GM23338 (cell line): ENCODE results near the gene GLRX. TPM values are rescaled to one million over a fixed set of nuclear protein-coding genes. Genes with fewer than 3 reads are reported as not detected.

Source experiments
- ATAC-seq: fragments of 200-7000 bp; cut with Tn5 transposase; 3 replicates; pipeline ENCODE4 v1.9.1; 2020
- DNase-seq: peaks from one replicate; pipeline ENCODE4 v3.0.0-alpha.2; 2015; ENCODE audit warnings: low spot score
- H2AFZ ChIP-seq: fragments of 200-600 bp; sonication (generic); 2 replicates; pipeline ENCODE4 v1.8.0; 2016; ENCODE audit warnings: antibody characterized with exemption, mild to moderate bottlenecking, moderate library complexity
- H3F3A ChIP-seq: fragments of 200-600 bp; sonication (generic); replicated peaks from 2 replicates; pipeline ENCODE4 v1.8.0; 2017; ENCODE audit warnings: antibody characterized with exemption, mixed run types, low read depth
- H3K27ac ChIP-seq: fragments of 200-600 bp; sonication (generic); 2 replicates; pipeline ENCODE4 v1.6.1; 2016; ENCODE audit warnings: low read depth
- H3K27me3 ChIP-seq: fragments of 200-600 bp; sonication (generic); 2 replicates; pipeline ENCODE4 v1.8.0; 2016; ENCODE audit warnings: mild to moderate bottlenecking, mixed run types, moderate library complexity; ENCODE audit not compliant: insufficient read depth
- H3K36me3 ChIP-seq: fragments of 200-600 bp; sonication (generic); 2 replicates; pipeline ENCODE4 v1.8.0; 2016; ENCODE audit warnings: mild to moderate bottlenecking; ENCODE audit not compliant: insufficient read depth
- H3K4me1 ChIP-seq: fragments of 200-600 bp; sonication (generic); 2 replicates; pipeline ENCODE4 v1.8.0; 2016; ENCODE audit warnings: mild to moderate bottlenecking, moderate library complexity; ENCODE audit not compliant: insufficient read depth
- H3K4me2 ChIP-seq: fragments of 200-600 bp; sonication (generic); 2 replicates; pipeline ENCODE4 v1.7.1; 2017; ENCODE audit warnings: mixed run types
- H3K4me3 ChIP-seq: fragments of 200-600 bp; sonication (generic); 2 replicates; pipeline ENCODE4 v1.6.1; 2016; ENCODE audit warnings: mixed run types
- H3K79me2 ChIP-seq: fragments of 200-600 bp; sonication (generic); replicated peaks from 2 replicates; pipeline ENCODE4 v1.8.0; 2017; ENCODE audit warnings: mild to moderate bottlenecking; ENCODE audit not compliant: insufficient read depth
- H3K9me2 ChIP-seq: fragments of 200-600 bp; sonication (generic); 2 replicates; pipeline ENCODE4 v1.8.0; 2017; ENCODE audit not compliant: insufficient read depth
- H4K20me1 ChIP-seq: fragments of 200-600 bp; sonication (generic); replicated peaks from 2 replicates; pipeline ENCODE4 v1.8.0; 2017; ENCODE audit warnings: mild to moderate bottlenecking; ENCODE audit not compliant: insufficient read depth
- H3K27ac Mint-ChIP-seq: 2 replicates; pipeline ENCODE4 v1.8.0; 2020; ENCODE audit warnings: inconsistent platforms, mild to moderate bottlenecking, moderate library complexity, mixed read lengths
- H3K27me3 Mint-ChIP-seq: 3 replicates; pipeline ENCODE4 v1.8.0; 2022; ENCODE audit warnings: low read depth, mild to moderate bottlenecking, moderate library complexity, mixed read lengths, inconsistent platforms; ENCODE audit not compliant: insufficient read depth, poor library complexity
- H3K36me3 Mint-ChIP-seq: 3 replicates; pipeline ENCODE4 v1.8.0; 2021; ENCODE audit warnings: low read depth, mild to moderate bottlenecking, inconsistent platforms, moderate library complexity, mixed read lengths
- H3K4me1 Mint-ChIP-seq: 3 replicates; pipeline ENCODE4 v1.8.0; 2020; ENCODE audit warnings: mild to moderate bottlenecking, inconsistent platforms, mixed read lengths
- H3K4me3 Mint-ChIP-seq: 3 replicates; pipeline ENCODE4 v1.8.0; 2021; ENCODE audit warnings: moderate library complexity, mild to moderate bottlenecking, inconsistent platforms, mixed read lengths
- H3K9me3 Mint-ChIP-seq: 3 replicates; pipeline ENCODE4 v1.8.0; 2020; ENCODE audit warnings: moderate library complexity, mild to moderate bottlenecking, inconsistent platforms, mixed read lengths
- CREB1 ChIP-seq: fragments of 250-450 bp; sonication (Bioruptor Pico); IDR thresholded peaks from 2 replicates; pipeline ENCODE4 v1.5.0; 2020; ENCODE audit warnings: low read depth, mild to moderate bottlenecking, moderate library complexity
- EZH2 ChIP-seq: fragments of 200-600 bp; sonication (generic); IDR thresholded peaks from one replicate; pipeline ENCODE4 v1.8.0; 2017; ENCODE audit warnings: antibody characterized with exemption, mild to moderate bottlenecking, low read depth; ENCODE audit not compliant: unreplicated experiment
- EZH2phosphoT487 ChIP-seq: fragments of 200-600 bp; sonication (generic); IDR thresholded peaks from one replicate; pipeline ENCODE4 v1.8.1; 2018; ENCODE audit warnings: antibody characterized with exemption; ENCODE audit not compliant: unreplicated experiment
- JUNB ChIP-seq: IDR thresholded peaks from one replicate; pipeline ENCODE4 v1.6.1; 2016; ENCODE audit warnings: antibody characterized with exemption; ENCODE audit not compliant: unreplicated experiment
- NANOG ChIP-seq: IDR thresholded peaks from 2 replicates; pipeline ENCODE4 v1.6.1; 2016; ENCODE audit warnings: antibody characterized with exemption, borderline replicate concordance
- POLR2AphosphoS5 ChIP-seq: IDR thresholded peaks from 2 replicates; pipeline ENCODE4 v1.6.1; 2016; ENCODE audit warnings: antibody characterized with exemption, low read depth
- STAT1 ChIP-seq: IDR thresholded peaks from one replicate; pipeline ENCODE4 v1.6.1; 2016; ENCODE audit warnings: antibody characterized with exemption; ENCODE audit not compliant: unreplicated experiment
- ZNF114 ChIP-seq: fragments of 250-450 bp; sonication (Bioruptor Pico); IDR thresholded peaks from 2 replicates; pipeline ENCODE4 v1.5.0; 2020; ENCODE audit warnings: mild to moderate bottlenecking, moderate library complexity
- ZNF331 ChIP-seq: fragments of 250-450 bp; sonication (Bioruptor Pico); IDR thresholded peaks from 2 replicates; pipeline ENCODE4 v1.5.0; 2020; ENCODE audit warnings: low read depth, mild to moderate bottlenecking, moderate library complexity
- polyA plus RNA-seq: library from polyadenylated mRNA; unstranded; fragments of >200 nt; fragmentation: Nextera tagmentation; extraction: Ambion mirVana; gene quantifications from 2 replicates; pipeline ENCODE4 v1.2.1, GENCODE V29; 2016
- total RNA-seq: library from RNA; depleted of rRNA; stranded (reverse); fragments of >200 nt; shearing (Covaris generic); gene quantifications from 2 replicates; pipeline ENCODE4 v1.2.3, GENCODE V29; 2014
- TF ChIP-seq, protein P1 (sequence below): fragments of 250-450 bp; sonication (Bioruptor Pico); IDR thresholded peaks from 2 replicates; pipeline ENCODE4 v1.5.0; 2020; ENCODE audit warnings: mild to moderate bottlenecking, moderate library complexity
- TF ChIP-seq, protein P2 (sequence below): IDR thresholded peaks from one replicate; pipeline ENCODE4 v1.6.1; 2018; ENCODE audit warnings: antibody characterized with exemption; ENCODE audit not compliant: unreplicated experiment
- TF ChIP-seq, protein P3 (sequence below), 2 experiments: fragments of 200-600 bp in 1 of 2; sonication (generic) in 1 of 2; conservative IDR thresholded peaks; 2 replicates each; pipeline versions ENCODE4 v1.5.1 to v1.6.1; 2016 to 2017; ENCODE audit warnings: antibody characterized with exemption in 2 of 2, low read depth in 2 of 2, mild to moderate bottlenecking in 2 of 2, moderate library complexity in 1 of 2
- TF ChIP-seq, protein P4 (sequence below): IDR thresholded peaks from 2 replicates; pipeline ENCODE4 v1.6.1; 2016; ENCODE audit warnings: antibody characterized with exemption

The GLRX gene
- total and polyA plus RNA-seq, 2 experiments from 2014 or later, result 9.5 to 42.2 TPM

DNA sequence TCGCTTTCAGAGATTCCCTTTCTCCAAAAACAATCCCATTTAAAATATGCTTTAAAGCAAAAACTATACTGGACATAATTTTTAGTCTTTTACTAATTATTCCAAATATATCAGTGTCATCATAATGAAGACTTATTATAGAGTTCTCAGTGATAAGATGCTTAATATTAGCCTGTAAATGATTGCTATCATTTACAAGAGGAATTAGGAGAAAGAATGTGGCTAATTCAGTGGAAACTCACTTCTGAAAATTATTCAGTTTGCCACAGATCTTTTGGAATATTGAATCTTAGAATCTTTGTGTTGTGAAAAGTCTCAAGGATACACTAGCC is 24.7 kb upstream of the GLRX start:
- DNase-seq, result no peak
- Histone ChIP-seq H3K4me2 (no peak overlapping the region), H3K4me3 (no peak overlapping the region), H3K27me3 (no peaks in the 10 kb centered on the region), H3K4me1 (no peaks in the 10 kb centered on the region), H3K9me2 (no peaks in the 10 kb centered on the region), H2AFZ (no peak overlapping the region), H3K79me2 (no peaks in the 10 kb centered on the region), H3F3A (no peaks in the 10 kb centered on the region), H4K20me1 (no peaks in the 10 kb centered on the region), H3K36me3 (no peaks in the 10 kb centered on the region), H3K27ac (no peak overlapping the region)
- no peak for TF ChIP-seq JUNB
- no peak for TF ChIP-seq NANOG
- TF ChIP-seq ZNF331 (CRISPR knock-in tag), result no peak
- TF ChIP-seq EZH2, result no peak
- no peak for TF ChIP-seq STAT1
- no peak for TF ChIP-seq EZH2phosphoT487
- TF ChIP-seq ZNF114 (CRISPR knock-in tag), result no peak
- TF ChIP-seq, protein P1, sequence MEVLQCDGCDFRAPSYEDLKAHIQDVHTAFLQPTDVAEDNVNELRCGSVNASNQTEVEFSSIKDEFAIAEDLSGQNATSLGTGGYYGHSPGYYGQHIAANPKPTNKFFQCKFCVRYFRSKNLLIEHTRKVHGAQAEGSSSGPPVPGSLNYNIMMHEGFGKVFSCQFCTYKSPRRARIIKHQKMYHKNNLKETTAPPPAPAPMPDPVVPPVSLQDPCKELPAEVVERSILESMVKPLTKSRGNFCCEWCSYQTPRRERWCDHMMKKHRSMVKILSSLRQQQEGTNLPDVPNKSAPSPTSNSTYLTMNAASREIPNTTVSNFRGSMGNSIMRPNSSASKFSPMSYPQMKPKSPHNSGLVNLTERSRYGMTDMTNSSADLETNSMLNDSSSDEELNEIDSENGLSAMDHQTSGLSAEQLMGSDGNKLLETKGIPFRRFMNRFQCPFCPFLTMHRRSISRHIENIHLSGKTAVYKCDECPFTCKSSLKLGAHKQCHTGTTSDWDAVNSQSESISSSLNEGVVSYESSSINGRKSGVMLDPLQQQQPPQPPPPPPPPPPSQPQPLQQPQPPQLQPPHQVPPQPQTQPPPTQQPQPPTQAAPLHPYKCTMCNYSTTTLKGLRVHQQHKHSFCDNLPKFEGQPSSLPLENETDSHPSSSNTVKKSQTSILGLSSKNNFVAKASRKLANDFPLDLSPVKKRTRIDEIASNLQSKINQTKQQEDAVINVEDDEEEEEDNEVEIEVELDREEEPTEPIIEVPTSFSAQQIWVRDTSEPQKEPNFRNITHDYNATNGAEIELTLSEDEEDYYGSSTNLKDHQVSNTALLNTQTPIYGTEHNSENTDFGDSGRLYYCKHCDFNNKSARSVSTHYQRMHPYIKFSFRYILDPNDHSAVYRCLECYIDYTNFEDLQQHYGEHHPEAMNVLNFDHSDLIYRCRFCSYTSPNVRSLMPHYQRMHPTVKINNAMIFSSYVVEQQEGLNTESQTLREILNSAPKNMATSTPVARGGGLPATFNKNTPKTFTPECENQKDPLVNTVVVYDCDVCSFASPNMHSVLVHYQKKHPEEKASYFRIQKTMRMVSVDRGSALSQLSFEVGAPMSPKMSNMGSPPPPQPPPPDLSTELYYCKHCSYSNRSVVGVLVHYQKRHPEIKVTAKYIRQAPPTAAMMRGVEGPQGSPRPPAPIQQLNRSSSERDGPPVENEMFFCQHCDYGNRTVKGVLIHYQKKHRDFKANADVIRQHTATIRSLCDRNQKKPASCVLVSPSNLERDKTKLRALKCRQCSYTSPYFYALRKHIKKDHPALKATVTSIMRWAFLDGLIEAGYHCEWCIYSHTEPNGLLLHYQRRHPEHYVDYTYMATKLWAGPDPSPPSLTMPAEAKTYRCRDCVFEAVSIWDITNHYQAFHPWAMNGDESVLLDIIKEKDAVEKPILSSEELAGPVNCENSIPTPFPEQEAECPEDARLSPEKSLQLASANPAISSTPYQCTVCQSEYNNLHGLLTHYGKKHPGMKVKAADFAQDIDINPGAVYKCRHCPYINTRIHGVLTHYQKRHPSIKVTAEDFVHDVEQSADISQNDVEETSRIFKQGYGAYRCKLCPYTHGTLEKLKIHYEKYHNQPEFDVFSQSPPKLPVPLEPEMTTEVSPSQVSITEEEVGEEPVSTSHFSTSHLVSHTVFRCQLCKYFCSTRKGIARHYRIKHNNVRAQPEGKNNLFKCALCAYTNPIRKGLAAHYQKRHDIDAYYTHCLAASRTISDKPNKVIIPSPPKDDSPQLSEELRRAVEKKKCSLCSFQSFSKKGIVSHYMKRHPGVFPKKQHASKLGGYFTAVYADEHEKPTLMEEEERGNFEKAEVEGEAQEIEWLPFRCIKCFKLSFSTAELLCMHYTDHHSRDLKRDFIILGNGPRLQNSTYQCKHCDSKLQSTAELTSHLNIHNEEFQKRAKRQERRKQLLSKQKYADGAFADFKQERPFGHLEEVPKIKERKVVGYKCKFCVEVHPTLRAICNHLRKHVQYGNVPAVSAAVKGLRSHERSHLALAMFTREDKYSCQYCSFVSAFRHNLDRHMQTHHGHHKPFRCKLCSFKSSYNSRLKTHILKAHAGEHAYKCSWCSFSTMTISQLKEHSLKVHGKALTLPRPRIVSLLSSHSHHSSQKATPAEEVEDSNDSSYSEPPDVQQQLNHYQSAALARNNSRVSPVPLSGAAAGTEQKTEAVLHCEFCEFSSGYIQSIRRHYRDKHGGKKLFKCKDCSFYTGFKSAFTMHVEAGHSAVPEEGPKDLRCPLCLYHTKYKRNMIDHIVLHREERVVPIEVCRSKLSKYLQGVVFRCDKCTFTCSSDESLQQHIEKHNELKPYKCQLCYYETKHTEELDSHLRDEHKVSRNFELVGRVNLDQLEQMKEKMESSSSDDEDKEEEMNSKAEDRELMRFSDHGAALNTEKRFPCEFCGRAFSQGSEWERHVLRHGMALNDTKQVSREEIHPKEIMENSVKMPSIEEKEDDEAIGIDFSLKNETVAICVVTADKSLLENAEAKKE (CRISPR knock-in tag), result no peak
- TF ChIP-seq, protein P2, sequence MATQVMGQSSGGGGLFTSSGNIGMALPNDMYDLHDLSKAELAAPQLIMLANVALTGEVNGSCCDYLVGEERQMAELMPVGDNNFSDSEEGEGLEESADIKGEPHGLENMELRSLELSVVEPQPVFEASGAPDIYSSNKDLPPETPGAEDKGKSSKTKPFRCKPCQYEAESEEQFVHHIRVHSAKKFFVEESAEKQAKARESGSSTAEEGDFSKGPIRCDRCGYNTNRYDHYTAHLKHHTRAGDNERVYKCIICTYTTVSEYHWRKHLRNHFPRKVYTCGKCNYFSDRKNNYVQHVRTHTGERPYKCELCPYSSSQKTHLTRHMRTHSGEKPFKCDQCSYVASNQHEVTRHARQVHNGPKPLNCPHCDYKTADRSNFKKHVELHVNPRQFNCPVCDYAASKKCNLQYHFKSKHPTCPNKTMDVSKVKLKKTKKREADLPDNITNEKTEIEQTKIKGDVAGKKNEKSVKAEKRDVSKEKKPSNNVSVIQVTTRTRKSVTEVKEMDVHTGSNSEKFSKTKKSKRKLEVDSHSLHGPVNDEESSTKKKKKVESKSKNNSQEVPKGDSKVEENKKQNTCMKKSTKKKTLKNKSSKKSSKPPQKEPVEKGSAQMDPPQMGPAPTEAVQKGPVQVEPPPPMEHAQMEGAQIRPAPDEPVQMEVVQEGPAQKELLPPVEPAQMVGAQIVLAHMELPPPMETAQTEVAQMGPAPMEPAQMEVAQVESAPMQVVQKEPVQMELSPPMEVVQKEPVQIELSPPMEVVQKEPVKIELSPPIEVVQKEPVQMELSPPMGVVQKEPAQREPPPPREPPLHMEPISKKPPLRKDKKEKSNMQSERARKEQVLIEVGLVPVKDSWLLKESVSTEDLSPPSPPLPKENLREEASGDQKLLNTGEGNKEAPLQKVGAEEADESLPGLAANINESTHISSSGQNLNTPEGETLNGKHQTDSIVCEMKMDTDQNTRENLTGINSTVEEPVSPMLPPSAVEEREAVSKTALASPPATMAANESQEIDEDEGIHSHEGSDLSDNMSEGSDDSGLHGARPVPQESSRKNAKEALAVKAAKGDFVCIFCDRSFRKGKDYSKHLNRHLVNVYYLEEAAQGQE, result no peak
- no peak for TF ChIP-seq CREB1 (CRISPR knock-in tag)
- TF ChIP-seq POLR2AphosphoS5, result no peak
- TF ChIP-seq, protein P3, sequence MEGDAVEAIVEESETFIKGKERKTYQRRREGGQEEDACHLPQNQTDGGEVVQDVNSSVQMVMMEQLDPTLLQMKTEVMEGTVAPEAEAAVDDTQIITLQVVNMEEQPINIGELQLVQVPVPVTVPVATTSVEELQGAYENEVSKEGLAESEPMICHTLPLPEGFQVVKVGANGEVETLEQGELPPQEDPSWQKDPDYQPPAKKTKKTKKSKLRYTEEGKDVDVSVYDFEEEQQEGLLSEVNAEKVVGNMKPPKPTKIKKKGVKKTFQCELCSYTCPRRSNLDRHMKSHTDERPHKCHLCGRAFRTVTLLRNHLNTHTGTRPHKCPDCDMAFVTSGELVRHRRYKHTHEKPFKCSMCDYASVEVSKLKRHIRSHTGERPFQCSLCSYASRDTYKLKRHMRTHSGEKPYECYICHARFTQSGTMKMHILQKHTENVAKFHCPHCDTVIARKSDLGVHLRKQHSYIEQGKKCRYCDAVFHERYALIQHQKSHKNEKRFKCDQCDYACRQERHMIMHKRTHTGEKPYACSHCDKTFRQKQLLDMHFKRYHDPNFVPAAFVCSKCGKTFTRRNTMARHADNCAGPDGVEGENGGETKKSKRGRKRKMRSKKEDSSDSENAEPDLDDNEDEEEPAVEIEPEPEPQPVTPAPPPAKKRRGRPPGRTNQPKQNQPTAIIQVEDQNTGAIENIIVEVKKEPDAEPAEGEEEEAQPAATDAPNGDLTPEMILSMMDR (conservative IDR thresholded peaks at IDR 0.05; ENCODE audit: low read depth in 2 of 2), result no peak
- TF ChIP-seq, protein P4, sequence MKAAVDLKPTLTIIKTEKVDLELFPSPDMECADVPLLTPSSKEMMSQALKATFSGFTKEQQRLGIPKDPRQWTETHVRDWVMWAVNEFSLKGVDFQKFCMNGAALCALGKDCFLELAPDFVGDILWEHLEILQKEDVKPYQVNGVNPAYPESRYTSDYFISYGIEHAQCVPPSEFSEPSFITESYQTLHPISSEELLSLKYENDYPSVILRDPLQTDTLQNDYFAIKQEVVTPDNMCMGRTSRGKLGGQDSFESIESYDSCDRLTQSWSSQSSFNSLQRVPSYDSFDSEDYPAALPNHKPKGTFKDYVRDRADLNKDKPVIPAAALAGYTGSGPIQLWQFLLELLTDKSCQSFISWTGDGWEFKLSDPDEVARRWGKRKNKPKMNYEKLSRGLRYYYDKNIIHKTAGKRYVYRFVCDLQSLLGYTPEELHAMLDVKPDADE, result no peak
- Mint-ChIP-seq H3K4me1 (peaks cover 2% of the 10 kb centered on the region; the same call in 1 of the 3 replicates), H3K36me3 (no peaks in the 10 kb centered on the region), H3K27me3 (no peaks in the 10 kb centered on the region), H3K4me3 (no peak overlapping the region), H3K9me3 (no peaks in the 10 kb centered on the region), H3K27ac (no peak overlapping the region)
- ATAC-seq, result no peak
